ENCODE data around the gene STX18. TPM values are rescaled to one million over a fixed set of nuclear protein-coding genes. Genes with fewer than 3 reads are reported as not detected.
A peak's percentile ranks its signal among the peaks of the same experiment; 100 is the strongest.

The STX18 gene
- total and polyA plus RNA-seq, 2 of the 13 experiments (the other 11 are each of a cell fraction or from before 2014, with no cell fraction given): 23.9 to 37.1 TPM

DNA sequence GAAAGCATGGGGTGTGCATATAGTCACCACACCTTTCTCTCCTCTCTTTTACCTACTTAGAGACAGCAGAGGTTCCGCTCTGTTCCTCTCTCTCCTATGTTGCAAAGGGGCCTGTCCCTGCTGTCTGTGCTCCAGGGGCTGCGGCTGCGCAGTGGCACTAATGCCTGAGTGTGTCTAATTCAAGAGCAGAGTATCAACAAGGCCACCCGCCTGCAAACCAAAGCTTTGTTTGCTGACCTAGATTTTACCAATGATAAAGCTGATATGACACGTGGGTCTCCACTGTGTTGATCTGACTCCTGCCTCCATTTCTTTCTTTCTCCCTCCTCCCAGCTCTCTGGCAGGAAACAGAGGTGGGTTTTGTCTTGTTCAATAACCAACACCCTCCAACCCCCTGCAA lies 80.0 kb downstream of the STX18 start (continued):
- TF ChIP-seq, protein P1, sequence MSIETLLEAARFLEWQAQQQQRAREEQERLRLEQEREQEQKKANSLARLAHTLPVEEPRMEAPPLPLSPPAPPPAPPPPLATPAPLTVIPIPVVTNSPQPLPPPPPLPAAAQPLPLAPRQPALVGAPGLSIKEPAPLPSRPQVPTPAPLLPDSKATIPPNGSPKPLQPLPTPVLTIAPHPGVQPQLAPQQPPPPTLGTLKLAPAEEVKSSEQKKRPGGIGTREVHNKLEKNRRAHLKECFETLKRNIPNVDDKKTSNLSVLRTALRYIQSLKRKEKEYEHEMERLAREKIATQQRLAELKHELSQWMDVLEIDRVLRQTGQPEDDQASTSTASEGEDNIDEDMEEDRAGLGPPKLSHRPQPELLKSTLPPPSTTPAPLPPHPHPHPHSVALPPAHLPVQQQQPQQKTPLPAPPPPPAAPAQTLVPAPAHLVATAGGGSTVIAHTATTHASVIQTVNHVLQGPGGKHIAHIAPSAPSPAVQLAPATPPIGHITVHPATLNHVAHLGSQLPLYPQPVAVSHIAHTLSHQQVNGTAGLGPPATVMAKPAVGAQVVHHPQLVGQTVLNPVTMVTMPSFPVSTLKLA (IDR thresholded peaks at IDR 0.05): peak; percentile 71
- TF ChIP-seq KMT2A (CRISPR knock-in tag; IDR thresholded peaks at IDR 0.05) (no peak), MEIS2 (CRISPR knock-in tag; IDR thresholded peaks at IDR 0.05) (no peak), SOX13 (IDR thresholded peaks at IDR 0.05) (no peak), SOX13 (CRISPR knock-in tag; conservative IDR thresholded peaks at IDR 0.05 in 1 of 2, IDR thresholded peaks at IDR 0.05 in 1 of 2) (peak in 1 of 2 experiments; percentile 78; a peak in 2 of 4 replicates), SOX5 (CRISPR knock-in tag; IDR thresholded peaks at IDR 0.05; ENCODE audit: borderline replicate concordance) (peak; percentile 81; the same call in 1 of the 2 replicates), ZNF746 (CRISPR knock-in tag; IDR thresholded peaks at IDR 0.05) (no peak), SIN3B (IDR thresholded peaks at IDR 0.05; ENCODE audit: low read length) (no peak), GATAD2A (CRISPR knock-in tag; IDR thresholded peaks at IDR 0.05) (peak; percentile 69; the same call in 1 of the 2 replicates), EHMT2 (IDR thresholded peaks at IDR 0.05; ENCODE audit: borderline replicate concordance, low read depth, low read length) (no peak), KAT8 (CRISPR knock-in tag; IDR thresholded peaks at IDR 0.05) (peak; percentile 59; the same call in 1 of the 2 replicates), ZBTB38 (CRISPR knock-in tag; IDR thresholded peaks at IDR 0.05) (peak; percentile 70; the same call in 1 of the 2 replicates), ZNF292 (CRISPR knock-in tag; IDR thresholded peaks at IDR 0.05; ENCODE audit: borderline replicate concordance, low read depth) (peak; percentile 23; the same call in 1 of the 2 replicates), ZBTB33 (CRISPR knock-in tag; IDR thresholded peaks at IDR 0.05) (no peak), ZNF264 (CRISPR knock-in tag; IDR thresholded peaks at IDR 0.05) (peak; percentile 52; the same call in 1 of the 2 replicates), THAP7 (CRISPR knock-in tag; IDR thresholded peaks at IDR 0.05) (no peak), ZNF589 (CRISPR knock-in tag; conservative IDR thresholded peaks at IDR 0.05) (no peak), IRF9 (CRISPR knock-in tag; IDR thresholded peaks at IDR 0.05; ENCODE audit: borderline replicate concordance) (no peak), HHEX (CRISPR knock-in tag; IDR thresholded peaks at IDR 0.05) (peak; percentile 73; the same call in 1 of the 2 replicates), KMT2B (CRISPR knock-in tag; IDR thresholded peaks at IDR 0.05) (no peak)
- TF ChIP-seq, protein P2, sequence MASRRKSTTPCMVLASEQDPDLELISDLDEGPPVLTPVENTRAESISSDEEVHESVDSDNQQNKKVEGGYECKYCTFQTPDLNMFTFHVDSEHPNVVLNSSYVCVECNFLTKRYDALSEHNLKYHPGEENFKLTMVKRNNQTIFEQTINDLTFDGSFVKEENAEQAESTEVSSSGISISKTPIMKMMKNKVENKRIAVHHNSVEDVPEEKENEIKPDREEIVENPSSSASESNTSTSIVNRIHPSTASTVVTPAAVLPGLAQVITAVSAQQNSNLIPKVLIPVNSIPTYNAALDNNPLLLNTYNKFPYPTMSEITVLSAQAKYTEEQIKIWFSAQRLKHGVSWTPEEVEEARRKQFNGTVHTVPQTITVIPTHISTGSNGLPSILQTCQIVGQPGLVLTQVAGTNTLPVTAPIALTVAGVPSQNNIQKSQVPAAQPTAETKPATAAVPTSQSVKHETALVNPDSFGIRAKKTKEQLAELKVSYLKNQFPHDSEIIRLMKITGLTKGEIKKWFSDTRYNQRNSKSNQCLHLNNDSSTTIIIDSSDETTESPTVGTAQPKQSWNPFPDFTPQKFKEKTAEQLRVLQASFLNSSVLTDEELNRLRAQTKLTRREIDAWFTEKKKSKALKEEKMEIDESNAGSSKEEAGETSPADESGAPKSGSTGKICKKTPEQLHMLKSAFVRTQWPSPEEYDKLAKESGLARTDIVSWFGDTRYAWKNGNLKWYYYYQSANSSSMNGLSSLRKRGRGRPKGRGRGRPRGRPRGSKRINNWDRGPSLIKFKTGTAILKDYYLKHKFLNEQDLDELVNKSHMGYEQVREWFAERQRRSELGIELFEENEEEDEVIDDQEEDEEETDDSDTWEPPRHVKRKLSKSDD (CRISPR knock-in tag; IDR thresholded peaks at IDR 0.05; ENCODE audit: low read depth): no peak
- TF ChIP-seq, protein P3, sequence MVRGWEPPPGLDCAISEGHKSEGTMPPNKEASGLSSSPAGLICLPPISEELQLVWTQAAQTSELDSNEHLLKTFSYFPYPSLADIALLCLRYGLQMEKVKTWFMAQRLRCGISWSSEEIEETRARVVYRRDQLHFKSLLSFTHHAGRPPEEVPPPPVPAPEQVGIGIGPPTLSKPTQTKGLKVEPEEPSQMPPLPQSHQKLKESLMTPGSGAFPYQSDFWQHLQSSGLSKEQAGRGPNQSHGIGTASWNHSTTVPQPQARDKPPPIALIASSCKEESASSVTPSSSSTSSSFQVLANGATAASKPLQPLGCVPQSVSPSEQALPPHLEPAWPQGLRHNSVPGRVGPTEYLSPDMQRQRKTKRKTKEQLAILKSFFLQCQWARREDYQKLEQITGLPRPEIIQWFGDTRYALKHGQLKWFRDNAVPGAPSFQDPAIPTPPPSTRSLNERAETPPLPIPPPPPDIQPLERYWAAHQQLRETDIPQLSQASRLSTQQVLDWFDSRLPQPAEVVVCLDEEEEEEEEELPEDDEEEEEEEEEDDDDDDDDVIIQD (CRISPR knock-in tag; IDR thresholded peaks at IDR 0.05; ENCODE audit: low read depth): 0 out of 2 replicates have a peak, but pooled peaks have one; percentile 11

All from HepG2 (cell line).